ENCODE results near the gene PDAP1.

PDAP1 gene

GRCh38 chr7:99409806-99410205, 1.4 kb upstream of the PDAP1 start:
- 80 to 83% methylated on average over 3 of the region's 3 CpGs for WGBS, 2 experiments
- H3K27ac ChIP-seq (ENCODE audit: insufficient read depth, low read depth, low read length, poor library complexity, severe bottlenecking) = no peak overlapping the region
- no peaks in the 10 kb centered on the region for H3K27me3 ChIP-seq (ENCODE audit: control insufficient read depth, insufficient read depth, low read length, poor library complexity, severe bottlenecking)
- H3K4me1 ChIP-seq (ENCODE audit: control insufficient read depth, insufficient read depth, low read length) = peaks cover 8% of the 10 kb centered on the region
- H3K4me3 ChIP-seq (ENCODE audit: insufficient read depth, low read depth, low read length) = peak overlapping the region; percentile 96
- peaks cover 29% of the 10 kb centered on the region for H3K36me3 ChIP-seq (ENCODE audit: control insufficient read depth, insufficient read depth, low read length)
- H3K9me3 ChIP-seq (ENCODE audit: control insufficient read depth, low read length) = no peaks in the 10 kb centered on the region

GRCh38 chr7:99409192-99409572, 785 bp upstream of the PDAP1 start:
- Histone ChIP-seq H3K36me3 (ENCODE audit: control insufficient read depth, insufficient read depth, low read length) (peaks cover 29% of the 10 kb centered on the region), H3K27ac (ENCODE audit: insufficient read depth, low read depth, low read length, poor library complexity, severe bottlenecking) (peak overlapping the region; percentile 100), H3K4me3 (ENCODE audit: insufficient read depth, low read depth, low read length) (peak overlapping the region; percentile 96), H3K27me3 (ENCODE audit: control insufficient read depth, insufficient read depth, low read length, poor library complexity, severe bottlenecking) (no peaks in the 10 kb centered on the region), H3K4me1 (ENCODE audit: control insufficient read depth, insufficient read depth, low read length) (peaks cover 8% of the 10 kb centered on the region), H3K9me3 (ENCODE audit: control insufficient read depth, low read length) (no peaks in the 10 kb centered on the region)
- 1% methylated on average over 18 of the region's 18 CpGs for WGBS, 2 experiments

- Histone ChIP-seq H3K9me3 (ENCODE audit: control insufficient read depth, low read length) (no peaks in the 10 kb centered on the region), H3K4me1 (ENCODE audit: control insufficient read depth, insufficient read depth, low read length) (peaks cover 8% of the 10 kb centered on the region), H3K27me3 (ENCODE audit: control insufficient read depth, insufficient read depth, low read length, poor library complexity, severe bottlenecking) (no peaks in the 10 kb centered on the region), H3K27ac (ENCODE audit: insufficient read depth, low read depth, low read length, poor library complexity, severe bottlenecking) (peak overlapping the region; percentile 100), H3K4me3 (ENCODE audit: insufficient read depth, low read depth, low read length) (peak overlapping the region; percentile 96), H3K36me3 (ENCODE audit: control insufficient read depth, insufficient read depth, low read length) (peaks cover 28% of the 10 kb centered on the region)
- 1% methylated on average over 28 of the region's 28 CpGs for WGBS, 2 experiments
Observed at GRCh38 chr7:99407872-99408378, 472 bp downstream of the PDAP1 start.

GRCh38 chr7:99406557-99406956, 1.8 kb downstream of the PDAP1 start:
- Histone ChIP-seq H3K27me3 (ENCODE audit: control insufficient read depth, insufficient read depth, low read length, poor library complexity, severe bottlenecking) (no peaks in the 10 kb centered on the region), H3K27ac (ENCODE audit: insufficient read depth, low read depth, low read length, poor library complexity, severe bottlenecking) (no peak overlapping the region), H3K4me1 (ENCODE audit: control insufficient read depth, insufficient read depth, low read length) (peaks cover 8% of the 10 kb centered on the region), H3K9me3 (ENCODE audit: control insufficient read depth, low read length) (no peaks in the 10 kb centered on the region), H3K36me3 (ENCODE audit: control insufficient read depth, insufficient read depth, low read length) (peaks cover 28% of the 10 kb centered on the region), H3K4me3 (ENCODE audit: insufficient read depth, low read depth, low read length) (no peak overlapping the region)
- WGBS, 2 experiments = 89 to 96% methylated on average over 1 of the region's 1 CpG

- 93 to 95% methylated on average over 10 of the region's 10 CpGs for WGBS, 2 experiments
- H3K9me3 ChIP-seq (ENCODE audit: control insufficient read depth, low read length) = no peaks in the 10 kb centered on the region
- no peak overlapping the region for H3K27ac ChIP-seq (ENCODE audit: insufficient read depth, low read depth, low read length, poor library complexity, severe bottlenecking)
- H3K27me3 ChIP-seq (ENCODE audit: control insufficient read depth, insufficient read depth, low read length, poor library complexity, severe bottlenecking) = no peaks in the 10 kb centered on the region
- H3K36me3 ChIP-seq (ENCODE audit: control insufficient read depth, insufficient read depth, low read length) = peaks cover 34% of the 10 kb centered on the region
- H3K4me1 ChIP-seq (ENCODE audit: control insufficient read depth, insufficient read depth, low read length) = peaks cover 8% of the 10 kb centered on the region
- H3K4me3 ChIP-seq (ENCODE audit: insufficient read depth, low read depth, low read length) = no peak overlapping the region
Observed at GRCh38 chr7:99404977-99405320, 3.4 kb downstream of the PDAP1 start.

- no peaks in the 10 kb centered on the region for H3K9me3 ChIP-seq (ENCODE audit: control insufficient read depth, low read length)
- H3K4me1 ChIP-seq (ENCODE audit: control insufficient read depth, insufficient read depth, low read length) = peaks cover 8% of the 10 kb centered on the region
- no peak overlapping the region for H3K27ac ChIP-seq (ENCODE audit: insufficient read depth, low read depth, low read length, poor library complexity, severe bottlenecking)
- no peaks in the 10 kb centered on the region for H3K27me3 ChIP-seq (ENCODE audit: control insufficient read depth, insufficient read depth, low read length, poor library complexity, severe bottlenecking)
- peaks cover 39% of the 10 kb centered on the region for H3K36me3 ChIP-seq (ENCODE audit: control insufficient read depth, insufficient read depth, low read length)
- 95% methylated on average over 18 of the region's 18 CpGs for WGBS, 2 experiments
- no peak overlapping the region for H3K4me3 ChIP-seq (ENCODE audit: insufficient read depth, low read depth, low read length)
Observed at GRCh38 chr7:99404235-99404976, 4.0 kb downstream of the PDAP1 start.

- H3K9me3 ChIP-seq (ENCODE audit: control insufficient read depth, low read length) = no peaks in the 10 kb centered on the region
- peaks cover 8% of the 10 kb centered on the region for H3K4me1 ChIP-seq (ENCODE audit: control insufficient read depth, insufficient read depth, low read length)
- H3K36me3 ChIP-seq (ENCODE audit: control insufficient read depth, insufficient read depth, low read length) = peaks cover 39% of the 10 kb centered on the region
- 92 to 96% methylated on average over 5 of the region's 5 CpGs for WGBS, 2 experiments
- H3K27me3 ChIP-seq (ENCODE audit: control insufficient read depth, insufficient read depth, low read length, poor library complexity, severe bottlenecking) = no peaks in the 10 kb centered on the region
- no peak overlapping the region for H3K4me3 ChIP-seq (ENCODE audit: insufficient read depth, low read depth, low read length)
- no peak overlapping the region for H3K27ac ChIP-seq (ENCODE audit: insufficient read depth, low read depth, low read length, poor library complexity, severe bottlenecking)
Observed at GRCh38 chr7:99403764-99404163, 4.6 kb downstream of the PDAP1 start.

GRCh38 chr7:99402854-99403253, 5.5 kb downstream of the PDAP1 start:
- Histone ChIP-seq H3K27me3 (ENCODE audit: control insufficient read depth, insufficient read depth, low read length, poor library complexity, severe bottlenecking) (no peaks in the 10 kb centered on the region), H3K4me1 (ENCODE audit: control insufficient read depth, insufficient read depth, low read length) (peaks cover 8% of the 10 kb centered on the region), H3K9me3 (ENCODE audit: control insufficient read depth, low read length) (no peaks in the 10 kb centered on the region), H3K4me3 (ENCODE audit: insufficient read depth, low read depth, low read length) (no peak overlapping the region), H3K27ac (ENCODE audit: insufficient read depth, low read depth, low read length, poor library complexity, severe bottlenecking) (no peak overlapping the region), H3K36me3 (ENCODE audit: control insufficient read depth, insufficient read depth, low read length) (peaks cover 39% of the 10 kb centered on the region)
- WGBS, 2 experiments = 92 to 98% methylated on average over 3 of the region's 3 CpGs

- H3K27ac ChIP-seq (ENCODE audit: insufficient read depth, low read depth, low read length, poor library complexity, severe bottlenecking) = no peak overlapping the region
- H3K4me1 ChIP-seq (ENCODE audit: control insufficient read depth, insufficient read depth, low read length) = no peaks in the 10 kb centered on the region
- 95 to 96% methylated on average over 6 of the region's 6 CpGs for WGBS, 2 experiments
- no peak overlapping the region for H3K4me3 ChIP-seq (ENCODE audit: insufficient read depth, low read depth, low read length)
- H3K27me3 ChIP-seq (ENCODE audit: control insufficient read depth, insufficient read depth, low read length, poor library complexity, severe bottlenecking) = no peaks in the 10 kb centered on the region
- no peaks in the 10 kb centered on the region for H3K9me3 ChIP-seq (ENCODE audit: control insufficient read depth, low read length)
- H3K36me3 ChIP-seq (ENCODE audit: control insufficient read depth, insufficient read depth, low read length) = peaks cover 45% of the 10 kb centered on the region
Observed at GRCh38 chr7:99399597-99399996, 8.8 kb downstream of the PDAP1 start.

GRCh38 chr7:99398891-99399445, 9.4 kb downstream of the PDAP1 start:
- no peaks in the 10 kb centered on the region for H3K27me3 ChIP-seq (ENCODE audit: control insufficient read depth, insufficient read depth, low read length, poor library complexity, severe bottlenecking)
- H3K27ac ChIP-seq (ENCODE audit: insufficient read depth, low read depth, low read length, poor library complexity, severe bottlenecking) = no peak overlapping the region
- no peaks in the 10 kb centered on the region for H3K9me3 ChIP-seq (ENCODE audit: control insufficient read depth, low read length)
- H3K4me1 ChIP-seq (ENCODE audit: control insufficient read depth, insufficient read depth, low read length) = peaks cover 3% of the 10 kb centered on the region
- 92% methylated on average over 5 of the region's 5 CpGs for WGBS, 2 experiments
- H3K36me3 ChIP-seq (ENCODE audit: control insufficient read depth, insufficient read depth, low read length) = peaks cover 39% of the 10 kb centered on the region
- H3K4me3 ChIP-seq (ENCODE audit: insufficient read depth, low read depth, low read length) = no peak overlapping the region
